Bone marrow (tissue), 2 donors: ENCODE data around the gene MUC4.
"Not testable (repeated sequence)": the region's sequence is repeated elsewhere in the genome, so short reads cannot be mapped to it uniquely, and the experiment has no call there.

Source experiments
- DNase-seq, 2 donors: peaks; one replicate each; lab custom pipeline; 2025; lab: John Stamatoyannopoulos, UW

The MUC4 gene

GRCh38 chr3:195784031-195784430 is 27.7 kb downstream of the MUC4 start:
- DNase-seq, result not testable (repeated sequence)

- not testable (repeated sequence) for DNase-seq
These were observed 30.5 kb downstream of the MUC4 start for GRCh38 chr3:195781236-195781635.

- DNase-seq, result no peak
These were observed 33.8 kb downstream of the MUC4 start for GRCh38 chr3:195777975-195778374.

- peak in 1 of 2 donors; percentile 1 for DNase-seq
These were observed 36.8 kb downstream of the MUC4 start for GRCh38 chr3:195774917-195775316.

GRCh38 chr3:195773956-195774537 is 37.7 kb downstream of the MUC4 start:
- DNase-seq, result no peak

GRCh38 chr3:195771646-195772300 is 40.0 kb downstream of the MUC4 start:
- DNase-seq, result no peak

- not testable (repeated sequence) for DNase-seq
These were observed 40.7 kb downstream of the MUC4 start for GRCh38 chr3:195770841-195771645.

GRCh38 chr3:195770081-195770840 is 41.5 kb downstream of the MUC4 start:
- no peak for DNase-seq

GRCh38 chr3:195769551-195769950 is 42.2 kb downstream of the MUC4 start:
- DNase-seq, result no peak

GRCh38 chr3:195768831-195769303 is 42.9 kb downstream of the MUC4 start:
- DNase-seq, result no peak

- no peak for DNase-seq
These were observed 43.3 kb downstream of the MUC4 start for GRCh38 chr3:195768414-195768813.

- no peak for DNase-seq
These were observed 43.9 kb downstream of the MUC4 start for GRCh38 chr3:195767792-195768191.

- DNase-seq, result no peak
These were observed 45.1 kb downstream of the MUC4 start for GRCh38 chr3:195766671-195767070.

- DNase-seq, result no peak
These were observed 46.6 kb downstream of the MUC4 start for GRCh38 chr3:195764961-195765706.

GRCh38 chr3:195763843-195764825 is 47.6 kb downstream of the MUC4 start:
- DNase-seq, result no peak

GRCh38 chr3:195763076-195763830 is 48.5 kb downstream of the MUC4 start:
- DNase-seq, result no peak

GRCh38 chr3:195762611-195763010 is 49.1 kb downstream of the MUC4 start:
- DNase-seq, result no peak

GRCh38 chr3:195762249-195762585 is 49.5 kb downstream of the MUC4 start:
- no peak for DNase-seq

- DNase-seq, result peak in 1 of 2 donors; percentile 1
These were observed 50.0 kb downstream of the MUC4 start for GRCh38 chr3:195761567-195762248.
